HepG2 (cell line): ENCODE data around the gene GNG7. TPM values are rescaled to one million over a fixed set of nuclear protein-coding genes. Genes with fewer than 3 reads are reported as not detected.
"Not testable (repeated sequence)": the region's sequence is repeated elsewhere in the genome, so short reads cannot be mapped to it uniquely, and the experiment has no call there.

Experiments
- ATAC-seq: fragments of 200-7000 bp; cut with Tn5 transposase; 3 replicates; pipeline ENCODE4 v1.9.1; 2020; ENCODE audit warnings: mild to moderate bottlenecking, moderate library complexity
- BruUV-seq: library from RNA; stranded (reverse); fragments of 400-500 nt; replicated peaks from 2 replicates; lab custom pipeline; 2021; lab: Mats Ljungman, UMichigan
- CTCF ChIA-PET: fragments of 300-600 bp; formaldehyde crosslinking; extraction: SDS; loops from one replicate; lab custom pipeline; 2021; ENCODE audit warnings: low total read pairs, inconsistent platforms, low intra/inter-chr PET ratio; lab: Yijun Ruan, JAX
- POLR2A ChIA-PET: fragments of 350-600 bp; sonication (Branson Sonifier 250); formaldehyde crosslinking; loops from one replicate; lab custom pipeline; 2020; ENCODE audit warnings: antibody characterized with exemption, inconsistent platforms; lab: Yijun Ruan, JAX
- DNase-seq: peaks from one replicate; pipeline ENCODE4 v3.0.0-alpha.2; 2015; ENCODE audit warnings: low spot score
- FAIRE-seq: peaks from 3 replicates; lab custom pipeline; 2011; peaks lifted over from hg19 to GRCh38; lab: Jason Lieb, UNC
- H2AFZ ChIP-seq: one replicate; pipeline ENCODE4 v1.6.1; 2011; ENCODE audit warnings: low read length, inconsistent platforms
- H3K27ac ChIP-seq: fragments of 300-600 bp; 3 replicates; pipeline ENCODE4 v1.8.0; 2011; ENCODE audit warnings: mixed run types, mild to moderate bottlenecking, mixed read lengths, low read length, inconsistent platforms; ENCODE audit not compliant: insufficient read depth; ENCODE audit errors: extremely low read length
- H3K27me3 ChIP-seq, 2 experiments: fragments of 200-600 bp in 1 of 2; 2 replicates in 1 of 2; 3 replicates in 1 of 2; pipeline versions ENCODE4 v1.6.0 to v1.8.0; 2011; ENCODE audit warnings: low read length in 2 of 2, mild to moderate bottlenecking in 2 of 2, moderate library complexity in 2 of 2, inconsistent platforms in 1 of 2; ENCODE audit not compliant: insufficient read depth in 2 of 2, control insufficient read depth in 1 of 2
- H3K36me3 ChIP-seq, 2 experiments: fragments of 200-600 bp in 1 of 2; replicated peaks in 1 of 2; 2 replicates in 1 of 2; 3 replicates in 1 of 2; pipeline versions ENCODE4 v1.5.1 to v1.8.0; 2011; ENCODE audit warnings: low read length in 2 of 2, inconsistent platforms in 1 of 2; ENCODE audit not compliant: insufficient read depth in 2 of 2, control insufficient read depth in 1 of 2
- H3K4me1 ChIP-seq: 2 replicates; pipeline ENCODE4 v1.5.1; 2012; ENCODE audit warnings: low read length, inconsistent platforms; ENCODE audit not compliant: insufficient read depth
- H3K4me2 ChIP-seq: 2 replicates; pipeline ENCODE4 v1.6.0; 2011; ENCODE audit warnings: low read depth, low read length, inconsistent platforms
- H3K4me3 ChIP-seq, 3 experiments: fragments of 200-600 bp in 1 of 3; sonication (generic), shearing (Covaris generic) in 1 of 3; replicated peaks in 1 of 3; 2 replicates each; pipeline ENCODE4 v1.5.1; 2011 to 2016; ENCODE audit warnings: low read length in 3 of 3, inconsistent platforms in 2 of 3, low read depth in 2 of 3, mild to moderate bottlenecking in 2 of 3, control low read depth in 1 of 3, mixed read lengths in 1 of 3; ENCODE audit not compliant: insufficient read depth in 1 of 3
- H3K79me2 ChIP-seq: one replicate; pipeline ENCODE4 v1.6.1; 2011; ENCODE audit warnings: low read length, inconsistent platforms; ENCODE audit not compliant: insufficient read depth
- H3K9ac ChIP-seq: 2 replicates; pipeline ENCODE4 v1.6.0; 2011; ENCODE audit warnings: mild to moderate bottlenecking, low read depth, low read length, inconsistent platforms; ENCODE audit not compliant: insufficient read depth
- H3K9me3 ChIP-seq: 2 replicates; pipeline ENCODE4 v1.5.1; 2012; ENCODE audit warnings: mild to moderate bottlenecking, low read length
- H4K20me1 ChIP-seq: 2 replicates; pipeline ENCODE4 v1.6.0; 2011; ENCODE audit warnings: inconsistent platforms, mild to moderate bottlenecking, low read length, moderate library complexity; ENCODE audit not compliant: insufficient read depth
- AGO1 ChIP-seq: fragments of 200-400 bp; formaldehyde crosslinking; IDR thresholded peaks from 2 replicates; pipeline ENCODE4 v1.6.1; 2017; ENCODE audit warnings: mild to moderate bottlenecking, low read depth, low read length, moderate library complexity; ENCODE audit not compliant: poor library complexity, severe bottlenecking
- CBX1 ChIP-seq: IDR thresholded peaks from one replicate; pipeline ENCODE4 v1.6.1; 2016; ENCODE audit warnings: antibody characterized with exemption, low read depth
- KDM2A ChIP-seq: sonication (generic); formaldehyde crosslinking; IDR thresholded peaks from 2 replicates; pipeline ENCODE4 v1.4.0; 2020; ENCODE audit warnings: low read depth, missing genetic modification reagents, borderline replicate concordance
- NR2F1 ChIP-seq, 2 experiments: fragments of 450-650 bp in 1 of 2; formaldehyde crosslinking in 1 of 2; IDR thresholded peaks; 2 replicates each; pipeline versions ENCODE4 v1.5.0 to v1.6.1; 2016 to 2020; ENCODE audit warnings: mild to moderate bottlenecking in 1 of 2, missing compliant biosample characterization in 1 of 2, missing genetic modification reagents in 1 of 2, moderate library complexity in 1 of 2
- NR2F6 ChIP-seq, 2 experiments: IDR thresholded peaks; 2 replicates each; pipeline ENCODE4 v1.6.1; 2016; ENCODE audit warnings: antibody characterized with exemption in 1 of 2, mild to moderate bottlenecking in 1 of 2
- RARA ChIP-seq: IDR thresholded peaks from 2 replicates; pipeline ENCODE4 v1.6.1; 2016; ENCODE audit warnings: missing genetic modification reagents, missing compliant biosample characterization
- ZNF460 ChIP-seq: sonication (generic); formaldehyde crosslinking; IDR thresholded peaks from 2 replicates; pipeline ENCODE4 v1.5.1; 2020; ENCODE audit warnings: missing genetic modification reagents, mild to moderate bottlenecking, borderline replicate concordance
- WGBS: methylation state at CpG from one replicate; pipeline ENCODE4 v1.1.6; 2017; ENCODE audit warnings: low lambda C conversion rate; 5-methylcytosine and 5-hydroxymethylcytosine counted together
- in situ Hi-C: cut with HindIII; loops from 2 replicates; pipeline ENCODE4 v1.10.0; 2017; ENCODE audit warnings: low pct_unique_long_range_greater_than_20kb; ENCODE audit not compliant: extremely low pct_ligation_motif_present
- intact Hi-C: fragments of 100-400 bp; cut with micrococcal nuclease; formaldehyde crosslinking; loops from one replicate; pipeline ENCODE4 v1.10.0; 2022; ENCODE audit not compliant: unreplicated experiment
- polyA plus RNA-seq, 8 experiments: library from polyadenylated mRNA; depleted of rRNA in 3 of 8; stranded (reverse) in 7 of 8; unstranded in 1 of 8; fragments of >200 nt; fragmentation: Illumina TruSeq in 4 of 8; extraction: Trizol in 4 of 8; gene quantifications; 2 replicates each; pipeline versions ENCODE4 v1.2.1 to v1.2.3, GENCODE V29; 2011 to 2016; ENCODE audit warnings: low read depth in 4 of 8, missing spikeins in 1 of 8, mixed read lengths in 1 of 8; ENCODE audit not compliant: insufficient read depth in 1 of 8
- total RNA-seq, 5 experiments: library from RNA; depleted of rRNA; stranded (reverse); fragments of >200 nt; fragmentation: Illumina TruSeq; extraction: Trizol; gene quantifications; 2 replicates each; pipeline ENCODE4 v1.2.3, GENCODE V29; 2016; ENCODE audit warnings: low read depth in 1 of 5
- TF ChIP-seq, protein P1 (sequence below): sonication (generic); formaldehyde crosslinking; conservative IDR thresholded peaks from 2 replicates; pipeline ENCODE4 v1.4.0; 2020; ENCODE audit warnings: missing genetic modification reagents

Gene GNG7
- total and polyA plus RNA-seq, 2 of the 13 experiments (the other 11 are each of a cell fraction or from before 2014, with no cell fraction given), result 1.4 to 3.3 TPM

DNA sequence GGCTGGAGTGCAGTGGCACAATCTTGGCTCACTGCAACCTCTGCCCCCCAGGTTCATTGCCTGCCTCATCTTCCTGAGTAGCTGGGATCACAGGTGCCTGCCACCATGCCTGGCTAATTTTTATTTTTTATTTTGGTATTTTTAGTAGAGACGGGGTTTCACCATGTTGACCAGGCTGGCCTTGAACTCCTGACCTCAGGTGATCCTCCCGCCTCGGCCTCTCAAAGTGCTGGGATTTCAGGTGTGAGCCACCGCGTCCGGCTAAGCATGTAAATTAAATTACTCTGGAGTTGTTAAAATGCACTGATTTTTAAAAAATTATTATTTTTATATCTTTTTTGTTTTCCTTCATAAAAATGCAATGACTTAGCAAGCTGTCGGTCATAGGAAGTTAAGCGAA is 195.8 kb downstream of the GNG7 start:
- Histone ChIP-seq H3K4me1 (peaks cover 48% of the 10 kb centered on the region), H3K4me2 (peak overlapping the region; percentile 79), H3K27ac (peak overlapping the region; percentile 33), H3K27me3 (peaks cover 2 to 28% of the 10 kb centered on the region in 2 experiments; a peak in 4 of 5 replicates), H3K4me3 (peak overlapping the region in 1 of 3 experiments; percentile 28; a peak in 2 of 6 replicates), H3K9ac (peak overlapping the region; percentile 40; the same call in 1 of the 2 replicates)
- intact Hi-C loops; H3K79me2 ChIP-seq; FAIRE-seq; BruUV-seq; H2AFZ ChIP-seq; H4K20me1 ChIP-seq; H3K36me3 ChIP-seq; ATAC-seq; H3K9me3 ChIP-seq; DNase-seq; CTCF ChIA-PET; in situ Hi-C loops; TF ChIP-seq NR2F6 (IDR thresholded peaks at IDR 0.05): not testable (repeated sequence)
- WGBS, result 19% methylated on average over 8 of the region's 8 CpGs
- POLR2A ChIA-PET, result interaction anchor here (0.6 to 1.7 kb wide), 11 partner anchors 9 to 83 kb away, joined by 3 to 31 read pairs (median 4); partner anchors contain the start of gene GADD45B
- TF ChIP-seq NR2F1 (CRISPR knock-in tag; IDR thresholded peaks at IDR 0.05) (peak in 1 of 2 experiments; percentile 71; a peak in 2 of 4 replicates), RARA (peak; percentile 71), NR2F6 (CRISPR knock-in tag; IDR thresholded peaks at IDR 0.05) (peak; percentile 39; the same call in 1 of the 2 replicates), ZNF460 (CRISPR knock-in tag) (peak; percentile 47; the same call in 1 of the 2 replicates)

- POLR2A ChIA-PET, result interaction anchor here (1.7 to 2.9 kb wide), 3 partner anchors 25 to 40 kb away, joined by 4 to 32 read pairs (median 7); partner anchors contain the start of gene GADD45B
- H3K9me3 ChIP-seq, result no peaks in the 10 kb centered on the region
- FAIRE-seq (no peak), DNase-seq (no peak), ATAC-seq (peak; percentile 50)
- no peak overlapping the region for H2AFZ ChIP-seq
- H3K4me3 ChIP-seq, result peak overlapping the region in 1 of 3 experiments; percentile 50; a peak in 1 of 6 replicates
- no peaks in the 10 kb centered on the region for H3K36me3 ChIP-seq
- H3K79me2 ChIP-seq, result no peaks in the 10 kb centered on the region
- WGBS, result under 1% methylated on average over 16 of the region's 21 CpGs
- in situ Hi-C loops (no loop called here), intact Hi-C loops (no loop called here)
- CTCF ChIA-PET, result no interaction called here
- H3K4me2 ChIP-seq, result peak overlapping the region; percentile 65
- H3K27me3 ChIP-seq, result peaks cover 4 to 37% of the 10 kb centered on the region in 2 experiments; a peak in 4 of 5 replicates
- peaks cover 42% of the 10 kb centered on the region for H3K4me1 ChIP-seq
- H3K9ac ChIP-seq, result no peak overlapping the region
- no peaks in the 10 kb centered on the region for H4K20me1 ChIP-seq
- no TSS peak for BruUV-seq
- H3K27ac ChIP-seq, result no peak overlapping the region
- TF ChIP-seq KDM2A (CRISPR knock-in tag) (peak; percentile 28; the same call in 1 of the 2 replicates), AGO1 (no peak), CBX1 (no peak)
- TF ChIP-seq, protein P1, sequence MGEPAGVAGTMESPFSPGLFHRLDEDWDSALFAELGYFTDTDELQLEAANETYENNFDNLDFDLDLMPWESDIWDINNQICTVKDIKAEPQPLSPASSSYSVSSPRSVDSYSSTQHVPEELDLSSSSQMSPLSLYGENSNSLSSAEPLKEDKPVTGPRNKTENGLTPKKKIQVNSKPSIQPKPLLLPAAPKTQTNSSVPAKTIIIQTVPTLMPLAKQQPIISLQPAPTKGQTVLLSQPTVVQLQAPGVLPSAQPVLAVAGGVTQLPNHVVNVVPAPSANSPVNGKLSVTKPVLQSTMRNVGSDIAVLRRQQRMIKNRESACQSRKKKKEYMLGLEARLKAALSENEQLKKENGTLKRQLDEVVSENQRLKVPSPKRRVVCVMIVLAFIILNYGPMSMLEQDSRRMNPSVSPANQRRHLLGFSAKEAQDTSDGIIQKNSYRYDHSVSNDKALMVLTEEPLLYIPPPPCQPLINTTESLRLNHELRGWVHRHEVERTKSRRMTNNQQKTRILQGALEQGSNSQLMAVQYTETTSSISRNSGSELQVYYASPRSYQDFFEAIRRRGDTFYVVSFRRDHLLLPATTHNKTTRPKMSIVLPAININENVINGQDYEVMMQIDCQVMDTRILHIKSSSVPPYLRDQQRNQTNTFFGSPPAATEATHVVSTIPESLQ (CRISPR knock-in tag), result no peak
These were observed 198.9 kb downstream of the GNG7 start for GRCh38 chr19:2503521-2504109.
